HL-60 (cell line): ENCODE results near the gene PROM1.

Experiments used
- DNase-seq, 2 experiments: peaks; one replicate each; pipeline ENCODE4 v3.0.0-alpha.2; 2010 to 2020; ENCODE audit warnings: low read depth in 1 of 2, low spot score in 1 of 2
- H3K27ac ChIP-seq: fragments of 250-450 bp; sonication (Bioruptor Pico); replicated peaks from 2 replicates; pipeline ENCODE4 v1.5.1; 2020; ENCODE audit warnings: mild to moderate bottlenecking, moderate library complexity
- H3K27me3 ChIP-seq: fragments of 250-450 bp; sonication (Bioruptor Pico); 2 replicates; pipeline ENCODE4 v1.5.1; 2021; ENCODE audit warnings: mild to moderate bottlenecking, moderate library complexity; ENCODE audit not compliant: insufficient read depth, poor library complexity, severe bottlenecking
- H3K4me3 ChIP-seq: replicated peaks from 2 replicates; pipeline ENCODE4 v1.5.1; 2011; ENCODE audit warnings: mild to moderate bottlenecking, control low read depth, low read length; ENCODE audit not compliant: insufficient read depth
- GABPA ChIP-seq: IDR thresholded peaks from 2 replicates; pipeline ENCODE4 v1.6.1; 2012; ENCODE audit warnings: low read depth
- POLR2AphosphoS5 ChIP-seq: IDR thresholded peaks from 2 replicates; pipeline ENCODE4 v1.6.1; 2012; ENCODE audit warnings: low read depth
- REST ChIP-seq: IDR thresholded peaks from 2 replicates; pipeline ENCODE4 v1.6.1; 2012; ENCODE audit warnings: low read depth; ENCODE audit not compliant: insufficient replicate concordance
- SPI1 ChIP-seq: IDR thresholded peaks from 2 replicates; pipeline ENCODE4 v1.6.1; 2012; ENCODE audit warnings: low read depth, mild to moderate bottlenecking, borderline replicate concordance
- TF ChIP-seq, protein P1 (sequence below): IDR thresholded peaks from one replicate; pipeline ENCODE4 v1.5.1; 2011; ENCODE audit warnings: low read length, control low read depth, inconsistent platforms; ENCODE audit not compliant: insufficient read depth

The PROM1 gene

DNA sequence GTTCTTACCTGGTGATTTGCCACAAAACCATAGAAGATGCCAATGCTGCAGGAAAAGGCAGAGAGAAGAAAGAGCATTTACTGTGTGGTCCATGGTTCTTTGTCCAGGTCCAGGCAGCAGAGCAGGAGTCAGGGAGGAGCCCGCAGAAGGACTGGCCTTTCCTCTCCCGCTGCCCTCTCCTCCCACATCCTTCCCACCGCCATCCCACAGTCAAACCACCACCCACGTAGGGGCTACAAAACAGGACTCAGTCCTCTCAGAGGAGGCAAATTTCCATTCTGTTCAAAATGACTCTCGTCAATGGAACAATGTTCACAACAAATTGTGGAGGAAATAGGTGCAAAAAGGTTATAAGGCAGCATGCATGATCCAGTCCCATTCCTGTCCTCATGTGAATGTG, 58.6 kb downstream of the PROM1 start:
- Histone ChIP-seq H3K27ac (no peak overlapping the region), H3K4me3 (no peak overlapping the region), H3K27me3 (no peaks in the 10 kb centered on the region)
- no peak for DNase-seq
- TF ChIP-seq SPI1 (no peak), POLR2AphosphoS5 (no peak)

- no peak overlapping the region for H3K4me3 ChIP-seq
- TF ChIP-seq SPI1: no peak
- TF ChIP-seq POLR2AphosphoS5: no peak
- no peak for TF ChIP-seq GABPA
- no peak for TF ChIP-seq REST
- TF ChIP-seq, protein P1, sequence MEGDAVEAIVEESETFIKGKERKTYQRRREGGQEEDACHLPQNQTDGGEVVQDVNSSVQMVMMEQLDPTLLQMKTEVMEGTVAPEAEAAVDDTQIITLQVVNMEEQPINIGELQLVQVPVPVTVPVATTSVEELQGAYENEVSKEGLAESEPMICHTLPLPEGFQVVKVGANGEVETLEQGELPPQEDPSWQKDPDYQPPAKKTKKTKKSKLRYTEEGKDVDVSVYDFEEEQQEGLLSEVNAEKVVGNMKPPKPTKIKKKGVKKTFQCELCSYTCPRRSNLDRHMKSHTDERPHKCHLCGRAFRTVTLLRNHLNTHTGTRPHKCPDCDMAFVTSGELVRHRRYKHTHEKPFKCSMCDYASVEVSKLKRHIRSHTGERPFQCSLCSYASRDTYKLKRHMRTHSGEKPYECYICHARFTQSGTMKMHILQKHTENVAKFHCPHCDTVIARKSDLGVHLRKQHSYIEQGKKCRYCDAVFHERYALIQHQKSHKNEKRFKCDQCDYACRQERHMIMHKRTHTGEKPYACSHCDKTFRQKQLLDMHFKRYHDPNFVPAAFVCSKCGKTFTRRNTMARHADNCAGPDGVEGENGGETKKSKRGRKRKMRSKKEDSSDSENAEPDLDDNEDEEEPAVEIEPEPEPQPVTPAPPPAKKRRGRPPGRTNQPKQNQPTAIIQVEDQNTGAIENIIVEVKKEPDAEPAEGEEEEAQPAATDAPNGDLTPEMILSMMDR: no peak
- DNase-seq: no peak
- no peak overlapping the region for H3K27ac ChIP-seq
- no peaks in the 10 kb centered on the region for H3K27me3 ChIP-seq
Measured at GRCh38 chr4:16023776-16024408, 59.9 kb downstream of the PROM1 start.

GRCh38 chr4:16021804-16022560, 61.8 kb downstream of the PROM1 start:
- Histone ChIP-seq H3K4me3 (no peak overlapping the region), H3K27ac (no peak overlapping the region), H3K27me3 (no peaks in the 10 kb centered on the region)
- TF ChIP-seq POLR2AphosphoS5 (no peak), GABPA (no peak), REST (no peak), SPI1 (no peak)
- TF ChIP-seq, protein P1: no peak
- DNase-seq: no peak

- H3K4me3 ChIP-seq: no peak overlapping the region
- no peak overlapping the region for H3K27ac ChIP-seq
- H3K27me3 ChIP-seq: no peaks in the 10 kb centered on the region
- TF ChIP-seq GABPA: no peak
- TF ChIP-seq, protein P1: no peak
- TF ChIP-seq SPI1: no peak
- no peak for TF ChIP-seq POLR2AphosphoS5
- no peak for TF ChIP-seq REST
- no peak for DNase-seq
Measured at GRCh38 chr4:16019649-16020048, 64.2 kb downstream of the PROM1 start.
